HepG2 (cell line): ENCODE measurements around the gene ACP1. TPM values are rescaled to one million over a fixed set of nuclear protein-coding genes. Genes with fewer than 3 reads are reported as not detected.

Experiments
- CCDC6 ChIP-seq: sonication (generic); formaldehyde crosslinking; IDR thresholded peaks from 2 replicates; pipeline ENCODE4 v1.8.1; 2022; ENCODE audit warnings: mild to moderate bottlenecking, missing genetic modification reagents, moderate library complexity
- DZIP1 ChIP-seq: sonication (generic); formaldehyde crosslinking; IDR thresholded peaks from 2 replicates; pipeline ENCODE4 v1.5.0; 2020; ENCODE audit warnings: mild to moderate bottlenecking, missing genetic modification reagents
- HIVEP1 ChIP-seq: sonication (generic); formaldehyde crosslinking; IDR thresholded peaks from 2 replicates; pipeline ENCODE4 v1.4.0; 2020; ENCODE audit warnings: mild to moderate bottlenecking, missing genetic modification reagents
- IRF9 ChIP-seq: sonication (generic); formaldehyde crosslinking; IDR thresholded peaks from 2 replicates; pipeline ENCODE4 v1.8.0; 2022; ENCODE audit warnings: missing genetic modification reagents, mild to moderate bottlenecking, borderline replicate concordance
- KLF6 ChIP-seq: IDR thresholded peaks from 2 replicates; pipeline ENCODE4 v1.8.0; 2016; ENCODE audit warnings: missing biosample characterization, missing genetic modification reagents
- MATR3 ChIP-seq: sonication (generic); formaldehyde crosslinking; IDR thresholded peaks from 2 replicates; pipeline ENCODE4 v1.4.0; 2020; ENCODE audit warnings: missing genetic modification reagents
- MBNL3 ChIP-seq: fragments of 250-450 bp; sonication (Bioruptor Pico); conservative IDR thresholded peaks from 2 replicates; pipeline ENCODE4 v1.8.0; 2022; ENCODE audit warnings: mild to moderate bottlenecking, inconsistent platforms
- PAWR ChIP-seq: sonication (generic); formaldehyde crosslinking; IDR thresholded peaks from 2 replicates; pipeline ENCODE4 v1.4.0; 2020; ENCODE audit warnings: missing genetic modification reagents, mild to moderate bottlenecking, borderline replicate concordance
- PHF21A ChIP-seq: sonication (generic); formaldehyde crosslinking; IDR thresholded peaks from 2 replicates; pipeline ENCODE4 v1.5.0; 2020; ENCODE audit warnings: mild to moderate bottlenecking, missing genetic modification reagents
- RERE ChIP-seq: IDR thresholded peaks from 2 replicates; pipeline ENCODE4 v1.6.1; 2016; ENCODE audit warnings: low read depth, missing genetic modification reagents, missing compliant biosample characterization
- SMARCE1 ChIP-seq: fragments of 450-650 bp; IDR thresholded peaks from 2 replicates; pipeline ENCODE4 v1.6.1; 2017; ENCODE audit warnings: borderline replicate concordance
- SNAPC5 ChIP-seq: sonication (generic); formaldehyde crosslinking; IDR thresholded peaks from 2 replicates; pipeline ENCODE4 v1.8.1; 2023; ENCODE audit warnings: mild to moderate bottlenecking, missing genetic modification reagents, borderline replicate concordance
- THAP7 ChIP-seq: sonication (generic); formaldehyde crosslinking; IDR thresholded peaks from 2 replicates; pipeline ENCODE4 v1.8.1; 2023; ENCODE audit warnings: mild to moderate bottlenecking, missing genetic modification reagents
- ZNF512 ChIP-seq: sonication (generic); formaldehyde crosslinking; IDR thresholded peaks from 2 replicates; pipeline ENCODE4 v1.4.0; 2020; ENCODE audit warnings: mild to moderate bottlenecking, missing genetic modification reagents
- ZNF605 ChIP-seq: sonication (generic); formaldehyde crosslinking; IDR thresholded peaks from 2 replicates; pipeline ENCODE4 v1.8.0; 2022; ENCODE audit warnings: mild to moderate bottlenecking, missing genetic modification reagents
- ZNF703 ChIP-seq: sonication (generic); formaldehyde crosslinking; IDR thresholded peaks from 2 replicates; pipeline ENCODE4 v1.5.1; 2020; ENCODE audit warnings: missing genetic modification reagents, mild to moderate bottlenecking, moderate library complexity, borderline replicate concordance
- ZSCAN21 ChIP-seq: sonication (generic); formaldehyde crosslinking; IDR thresholded peaks from 2 replicates; pipeline ENCODE4 v1.8.0; 2022; ENCODE audit warnings: mild to moderate bottlenecking, missing genetic modification reagents, moderate library complexity, borderline replicate concordance
- polyA plus RNA-seq, 8 experiments: library from polyadenylated mRNA; depleted of rRNA in 3 of 8; stranded (reverse) in 7 of 8; unstranded in 1 of 8; fragments of >200 nt; fragmentation: Illumina TruSeq in 4 of 8; extraction: Trizol in 4 of 8; gene quantifications; 2 replicates each; pipeline versions ENCODE4 v1.2.1 to v1.2.3, GENCODE V29; 2011 to 2016; ENCODE audit warnings: low read depth in 4 of 8, missing spikeins in 1 of 8, mixed read lengths in 1 of 8; ENCODE audit not compliant: insufficient read depth in 1 of 8
- total RNA-seq, 5 experiments: library from RNA; depleted of rRNA; stranded (reverse); fragments of >200 nt; fragmentation: Illumina TruSeq; extraction: Trizol; gene quantifications; 2 replicates each; pipeline ENCODE4 v1.2.3, GENCODE V29; 2016; ENCODE audit warnings: low read depth in 1 of 5

The ACP1 gene
- total and polyA plus RNA-seq, 2 of the 13 experiments (the other 11 are each of a cell fraction or from before 2014, with no cell fraction given), result 246 to 348 TPM

- TF ChIP-seq RERE (peak; percentile 98), KLF6 (CRISPR knock-in tag) (peak; percentile 96), SNAPC5 (peak; percentile 97), ZNF605 (CRISPR knock-in tag) (peak; percentile 91; the same call in 1 of the 2 replicates), MBNL3 (CRISPR knock-in tag) (no peak), ZNF512 (CRISPR knock-in tag) (no peak), CCDC6 (CRISPR knock-in tag) (peak; percentile 94), MATR3 (CRISPR knock-in tag) (no peak), PAWR (no peak), HIVEP1 (peak; percentile 84), ZSCAN21 (peak; percentile 92), ZNF703 (CRISPR knock-in tag) (no peak; the same call in 1 of the 2 replicates), THAP7 (CRISPR knock-in tag) (peak; percentile 81; the same call in 1 of the 2 replicates), PHF21A (CRISPR knock-in tag) (peak; percentile 99), IRF9 (CRISPR knock-in tag) (peak; percentile 74), DZIP1 (CRISPR knock-in tag) (no peak), SMARCE1 (no peak)
Observed at GRCh38 chr2:260507-261161, 4.1 kb upstream of the ACP1 start (continued).
